SK-N-SH (cell line): ENCODE results near the gene CIBAR2. TPM values are rescaled to one million over a fixed set of nuclear protein-coding genes. Genes with fewer than 3 reads are reported as not detected.

ENCODE experiments used
- CTCF ChIA-PET: fragments of 300-600, 350-600 bp; formaldehyde crosslinking; extraction: SDS; loops from one replicate; lab custom pipeline; 2021; lab: Yijun Ruan, JAX
- POLR2A ChIA-PET: fragments of 350-600 bp; sonication (Branson Sonifier 250); formaldehyde crosslinking; extraction: SDS; loops from one replicate; lab custom pipeline; 2020; ENCODE audit warnings: antibody characterized with exemption, inconsistent platforms; lab: Yijun Ruan, JAX
- DNase-seq: peaks from one replicate; pipeline ENCODE4 v3.0.0; 2012
- H2AFZ ChIP-seq: fragments of 200-600 bp; sonication (generic); 2 replicates; pipeline ENCODE4 v1.8.1; 2016; ENCODE audit warnings: antibody characterized with exemption, mild to moderate bottlenecking, low read depth
- H3F3A ChIP-seq: fragments of 200-600 bp; sonication (generic); replicated peaks from 2 replicates; pipeline ENCODE3; 2016; ENCODE audit warnings: antibody characterized with exemption, mild to moderate bottlenecking; ENCODE audit not compliant: insufficient read depth
- H3K27ac ChIP-seq, 2 experiments: fragments of 200-500 bp in 1 of 2; fragments of 200-600 bp in 1 of 2; sonication (Bioruptor generic) in 1 of 2; sonication (generic), shearing (Covaris generic) in 1 of 2; 2 replicates each; pipeline versions ENCODE4 v1.5.1 to v1.6.1; 2014 to 2016; ENCODE audit warnings: low read depth in 2 of 2, inconsistent platforms in 1 of 2, low read length in 1 of 2, mild to moderate bottlenecking in 1 of 2, mixed read lengths in 1 of 2
- H3K27me3 ChIP-seq: fragments of 200-600 bp; sonication (generic), shearing (Covaris generic); 2 replicates; pipeline ENCODE4 v1.6.1; 2016; ENCODE audit warnings: mixed run types; ENCODE audit not compliant: insufficient read depth
- H3K36me3 ChIP-seq, 2 experiments: fragments of 200-500 bp in 1 of 2; fragments of 200-600 bp in 1 of 2; sonication (Bioruptor generic) in 1 of 2; sonication (generic) in 1 of 2; replicated peaks in 1 of 2; 2 replicates each; pipeline versions ENCODE3 to v1.5.1; 2014 to 2016; ENCODE audit warnings: low read length in 1 of 2, mild to moderate bottlenecking in 1 of 2; ENCODE audit not compliant: insufficient read depth in 2 of 2, control insufficient read depth in 1 of 2
- H3K4me1 ChIP-seq, 2 experiments: fragments of 200-500 bp in 1 of 2; fragments of 200-600 bp in 1 of 2; sonication (Bioruptor generic) in 1 of 2; sonication (generic), shearing (Covaris generic) in 1 of 2; 2 replicates each; pipeline versions ENCODE4 v1.5.1 to v1.6.1; 2014 to 2016; ENCODE audit warnings: low read depth in 1 of 2, low read length in 1 of 2, mixed run types in 1 of 2; ENCODE audit not compliant: insufficient read depth in 2 of 2, control insufficient read depth in 1 of 2
- H3K4me2 ChIP-seq: fragments of 200-600 bp; sonication (generic), shearing (Covaris generic); 2 replicates; pipeline ENCODE4 v1.6.1; 2017; ENCODE audit warnings: mixed run types
- H3K4me3 ChIP-seq, 2 experiments: fragments of 200-500 bp in 1 of 2; fragments of 200-600 bp in 1 of 2; sonication (Bioruptor generic) in 1 of 2; sonication (generic), shearing (Covaris generic) in 1 of 2; 2 replicates each; pipeline versions ENCODE4 v1.5.1 to v1.8.1; 2014 to 2016; ENCODE audit warnings: low read depth in 2 of 2, inconsistent platforms in 1 of 2, low read length in 1 of 2, mild to moderate bottlenecking in 1 of 2, mixed read lengths in 1 of 2, moderate library complexity in 1 of 2
- H3K79me2 ChIP-seq: fragments of 200-600 bp; sonication (generic); 2 replicates; pipeline ENCODE4 v1.8.1; 2017; ENCODE audit warnings: mild to moderate bottlenecking; ENCODE audit not compliant: insufficient read depth
- H3K9ac ChIP-seq: fragments of 200-600 bp; sonication (generic); 2 replicates; pipeline ENCODE4 v1.6.1; 2017; ENCODE audit warnings: mixed run types
- H3K9me2 ChIP-seq: fragments of 200-600 bp; sonication (generic); 2 replicates; pipeline ENCODE4 v1.6.1; 2017; ENCODE audit warnings: mixed run types
- H3K9me3 ChIP-seq: fragments of 200-600 bp; sonication (generic); 2 replicates; pipeline ENCODE4 v1.6.1; 2017; ENCODE audit warnings: mixed run types, mild to moderate bottlenecking, moderate library complexity
- H4K20me1 ChIP-seq: fragments of 200-600 bp; sonication (generic); 2 replicates; pipeline ENCODE4 v1.6.1; 2017; ENCODE audit warnings: mild to moderate bottlenecking, mixed run types; ENCODE audit not compliant: insufficient read depth
- CHD2 ChIP-seq: fragments of 150-350 bp; IDR thresholded peaks from 2 replicates; pipeline ENCODE4 v1.6.1; 2018; ENCODE audit warnings: low read length; ENCODE audit not compliant: partially characterized antibody
- FOSL2 ChIP-seq: IDR thresholded peaks from 2 replicates; pipeline ENCODE4 v1.4.0; 2012; ENCODE audit warnings: low read depth, mild to moderate bottlenecking, moderate library complexity, borderline replicate concordance
- FOXJ3 ChIP-seq: sonication (generic); formaldehyde crosslinking; IDR thresholded peaks from 2 replicates; pipeline ENCODE4 v1.5.1; 2020; ENCODE audit warnings: mild to moderate bottlenecking, missing genetic modification reagents
- GABPA ChIP-seq: IDR thresholded peaks from 2 replicates; pipeline ENCODE4 v1.4.0; 2012; ENCODE audit warnings: low read depth, mild to moderate bottlenecking
- GATA2 ChIP-seq: sonication (generic); formaldehyde crosslinking; IDR thresholded peaks from 2 replicates; pipeline ENCODE4 v1.5.0; 2020; ENCODE audit warnings: mild to moderate bottlenecking, missing genetic modification reagents
- JUND ChIP-seq: IDR thresholded peaks from 2 replicates; pipeline ENCODE4 v1.4.0; 2012
- MEF2A ChIP-seq: IDR thresholded peaks from 2 replicates; pipeline ENCODE4 v1.4.0; 2012; ENCODE audit warnings: low read depth, borderline replicate concordance
- NFIC ChIP-seq: IDR thresholded peaks from 2 replicates; pipeline ENCODE4 v1.4.0; 2012; ENCODE audit warnings: borderline replicate concordance
- NRF1 ChIP-seq: IDR thresholded peaks from 2 replicates; pipeline ENCODE4 v1.6.1; 2012; ENCODE audit warnings: low read depth, mild to moderate bottlenecking, low read length
- POLR2AphosphoS5 ChIP-seq: IDR thresholded peaks from 2 replicates; pipeline ENCODE4 v1.6.1; 2012; ENCODE audit warnings: low read depth, low read length
- RAD21 ChIP-seq: IDR thresholded peaks from 2 replicates; pipeline ENCODE4 v1.6.1; 2012; ENCODE audit warnings: mild to moderate bottlenecking, low read length
- RCOR1 ChIP-seq: fragments of 150-350 bp; IDR thresholded peaks from 2 replicates; pipeline ENCODE4 v1.6.1; 2017; ENCODE audit warnings: antibody characterized with exemption, low read length
- RFX5 ChIP-seq: IDR thresholded peaks from 2 replicates; pipeline ENCODE4 v1.6.1; 2012; ENCODE audit warnings: mild to moderate bottlenecking, improper control_type of control experiment, low read length
- SIN3A ChIP-seq: IDR thresholded peaks from 2 replicates; pipeline ENCODE4 v1.6.1; 2012; ENCODE audit warnings: low read depth, mild to moderate bottlenecking, low read length, moderate library complexity, borderline replicate concordance
- TCF12 ChIP-seq: IDR thresholded peaks from 2 replicates; pipeline ENCODE4 v1.4.0; 2012
- TEAD4 ChIP-seq: IDR thresholded peaks from 2 replicates; pipeline ENCODE4 v1.4.0; 2012; ENCODE audit warnings: mild to moderate bottlenecking, borderline replicate concordance; ENCODE audit not compliant: insufficient read depth
- YY1 ChIP-seq: IDR thresholded peaks from 2 replicates; pipeline ENCODE4 v1.4.0; 2012; ENCODE audit warnings: low read depth, mild to moderate bottlenecking
- WGBS: methylation state at CpG from one replicate; pipeline ENCODE4 v1.1.6; 2017; ENCODE audit warnings: low lambda C conversion rate; 5-methylcytosine and 5-hydroxymethylcytosine counted together
- polyA plus RNA-seq, 3 experiments: library from polyadenylated mRNA; depleted of rRNA; stranded (reverse); fragments of >200 nt; gene quantifications; 2 replicates each; pipeline ENCODE4 v1.2.3, GENCODE V29; 2012
- TF ChIP-seq, protein P1 (sequence below): IDR thresholded peaks from 2 replicates; pipeline ENCODE4 v1.4.0; 2012; ENCODE audit warnings: low read depth, borderline replicate concordance
- TF ChIP-seq, protein P2 (sequence below): IDR thresholded peaks from 2 replicates; pipeline ENCODE4 v1.4.0; 2012; ENCODE audit warnings: low read depth, borderline replicate concordance
- TF ChIP-seq, protein P3 (sequence below): fragments of 150-350 bp; IDR thresholded peaks from 2 replicates; pipeline ENCODE4 v1.6.1; 2017; ENCODE audit warnings: antibody characterized with exemption, low read length, low read depth, borderline replicate concordance

The CIBAR2 gene
- polyA plus RNA-seq, 1 of the 3 experiments (the other 2 are of a cell fraction): 0.15 TPM

DNA sequence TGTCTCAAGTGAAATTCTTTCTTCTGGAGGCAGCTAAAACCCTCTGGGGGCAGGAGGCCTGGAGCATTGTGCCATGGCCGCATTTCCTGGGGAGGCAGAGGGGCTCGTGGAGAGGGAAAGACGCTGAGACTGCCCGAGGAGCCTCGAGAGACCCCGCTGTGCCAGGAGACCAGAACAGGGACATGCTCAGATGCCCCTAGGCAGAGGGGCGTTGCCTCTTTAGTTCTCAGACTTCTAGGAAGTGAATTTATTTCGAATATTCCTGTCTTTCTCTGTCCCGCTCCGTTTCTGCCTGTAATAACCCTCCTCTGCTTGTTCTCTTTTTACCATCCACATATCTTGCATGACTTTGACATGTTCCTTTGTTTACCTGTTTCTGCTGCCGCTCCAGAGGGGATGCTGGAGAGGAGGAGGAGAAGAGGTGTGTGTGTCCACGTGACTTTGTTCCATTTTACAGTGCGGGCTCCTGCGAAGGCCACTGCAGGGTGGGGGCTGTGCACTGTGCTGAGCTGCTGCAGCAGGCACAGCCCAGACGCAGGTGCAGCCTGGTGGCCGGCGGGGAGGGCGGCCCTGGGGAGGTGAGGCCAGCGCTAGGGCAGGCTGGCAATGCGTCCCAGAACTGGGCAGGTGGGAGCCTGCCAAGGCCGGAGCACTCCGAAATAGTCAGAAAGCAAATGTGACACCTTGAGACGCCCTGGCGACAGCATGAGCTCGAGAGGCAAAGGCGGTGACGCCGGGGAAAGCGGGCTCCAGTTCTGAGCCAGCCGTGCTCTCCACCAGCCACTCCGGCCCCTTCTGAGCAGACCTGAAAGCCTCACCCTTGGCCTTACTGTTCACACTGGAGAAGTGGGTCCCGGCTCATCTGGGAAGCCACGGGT is 29.9 kb downstream of the CIBAR2 start:
- DNase-seq: no peak
- Histone ChIP-seq H4K20me1 (no peaks in the 10 kb centered on the region), H3K9me3 (no peaks in the 10 kb centered on the region), H3K9ac (no peak overlapping the region), H3K4me1 (peaks cover 0 to 7% of the 10 kb centered on the region in 2 experiments; a peak in 1 of 4 replicates), H3K4me3 (no peak overlapping the region), H2AFZ (no peak overlapping the region), H3K79me2 (no peaks in the 10 kb centered on the region), H3K27me3 (no peaks in the 10 kb centered on the region), H3K36me3 (peaks cover 0 to 3% of the 10 kb centered on the region in 2 experiments), H3K9me2 (no peaks in the 10 kb centered on the region), H3K27ac (no peak overlapping the region), H3K4me2 (no peak overlapping the region), H3F3A (no peaks in the 10 kb centered on the region)
- POLR2A ChIA-PET: no interaction called here
- CTCF ChIA-PET: no interaction called here
- WGBS: 84% methylated on average over 33 of the region's 33 CpGs
- TF ChIP-seq TEAD4: no peak
- TF ChIP-seq TCF12: no peak
- no peak for TF ChIP-seq NFIC
- no peak for TF ChIP-seq MEF2A
- TF ChIP-seq, protein P1, sequence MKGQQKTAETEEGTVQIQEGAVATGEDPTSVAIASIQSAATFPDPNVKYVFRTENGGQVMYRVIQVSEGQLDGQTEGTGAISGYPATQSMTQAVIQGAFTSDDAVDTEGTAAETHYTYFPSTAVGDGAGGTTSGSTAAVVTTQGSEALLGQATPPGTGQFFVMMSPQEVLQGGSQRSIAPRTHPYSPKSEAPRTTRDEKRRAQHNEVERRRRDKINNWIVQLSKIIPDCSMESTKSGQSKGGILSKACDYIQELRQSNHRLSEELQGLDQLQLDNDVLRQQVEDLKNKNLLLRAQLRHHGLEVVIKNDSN: no peak
- no peak for TF ChIP-seq GABPA
- TF ChIP-seq, protein P2, sequence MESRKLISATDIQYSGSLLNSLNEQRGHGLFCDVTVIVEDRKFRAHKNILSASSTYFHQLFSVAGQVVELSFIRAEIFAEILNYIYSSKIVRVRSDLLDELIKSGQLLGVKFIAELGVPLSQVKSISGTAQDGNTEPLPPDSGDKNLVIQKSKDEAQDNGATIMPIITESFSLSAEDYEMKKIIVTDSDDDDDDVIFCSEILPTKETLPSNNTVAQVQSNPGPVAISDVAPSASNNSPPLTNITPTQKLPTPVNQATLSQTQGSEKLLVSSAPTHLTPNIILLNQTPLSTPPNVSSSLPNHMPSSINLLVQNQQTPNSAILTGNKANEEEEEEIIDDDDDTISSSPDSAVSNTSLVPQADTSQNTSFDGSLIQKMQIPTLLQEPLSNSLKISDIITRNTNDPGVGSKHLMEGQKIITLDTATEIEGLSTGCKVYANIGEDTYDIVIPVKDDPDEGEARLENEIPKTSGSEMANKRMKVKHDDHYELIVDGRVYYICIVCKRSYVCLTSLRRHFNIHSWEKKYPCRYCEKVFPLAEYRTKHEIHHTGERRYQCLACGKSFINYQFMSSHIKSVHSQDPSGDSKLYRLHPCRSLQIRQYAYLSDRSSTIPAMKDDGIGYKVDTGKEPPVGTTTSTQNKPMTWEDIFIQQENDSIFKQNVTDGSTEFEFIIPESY: no peak
- TF ChIP-seq RCOR1: no peak
- TF ChIP-seq NRF1: no peak
- TF ChIP-seq RAD21: no peak
- no peak for TF ChIP-seq GATA2 (CRISPR knock-in tag)
- TF ChIP-seq, protein P3, sequence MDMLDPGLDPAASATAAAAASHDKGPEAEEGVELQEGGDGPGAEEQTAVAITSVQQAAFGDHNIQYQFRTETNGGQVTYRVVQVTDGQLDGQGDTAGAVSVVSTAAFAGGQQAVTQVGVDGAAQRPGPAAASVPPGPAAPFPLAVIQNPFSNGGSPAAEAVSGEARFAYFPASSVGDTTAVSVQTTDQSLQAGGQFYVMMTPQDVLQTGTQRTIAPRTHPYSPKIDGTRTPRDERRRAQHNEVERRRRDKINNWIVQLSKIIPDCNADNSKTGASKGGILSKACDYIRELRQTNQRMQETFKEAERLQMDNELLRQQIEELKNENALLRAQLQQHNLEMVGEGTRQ: no peak
- no peak for TF ChIP-seq RFX5
- no peak for TF ChIP-seq YY1
- no peak for TF ChIP-seq FOSL2
- no peak for TF ChIP-seq JUND
- TF ChIP-seq FOXJ3 (CRISPR knock-in tag): no peak
- TF ChIP-seq CHD2: no peak
- TF ChIP-seq POLR2AphosphoS5: no peak
- no peak for TF ChIP-seq SIN3A
